ENCODE measurements around the gene ATP6V1A. TPM values are rescaled to one million over a fixed set of nuclear protein-coding genes. Genes with fewer than 3 reads are reported as not detected.
A peak's percentile ranks its signal among the peaks of the same experiment; 100 is the strongest.

ATP6V1A gene
- total and polyA plus RNA-seq, 2 of the 13 experiments (the other 11 are each of a cell fraction or from before 2014, with no cell fraction given), result 23.4 to 95.1 TPM

GRCh38 chr3:113745756-113746547 lies 883 bp upstream of the ATP6V1A start, which contains the start of gene NAA50 (continued):
- TF ChIP-seq ZNF326 (CRISPR knock-in tag; IDR thresholded peaks at IDR 0.05; ENCODE audit: borderline replicate concordance) (no peak), NCOA1 (CRISPR knock-in tag; IDR thresholded peaks at IDR 0.05) (no peak), NR2F6 (IDR thresholded peaks at IDR 0.05) (peak; percentile 55), NR2F6 (CRISPR knock-in tag; IDR thresholded peaks at IDR 0.05) (peak; percentile 81), RAD21 (CRISPR knock-in tag; IDR thresholded peaks at IDR 0.05) (peak; percentile 36; the same call in 1 of the 2 replicates), ZNF383 (CRISPR knock-in tag; IDR thresholded peaks at IDR 0.05; ENCODE audit: borderline replicate concordance) (no peak), ZSCAN5A (CRISPR knock-in tag; IDR thresholded peaks at IDR 0.05; ENCODE audit: borderline replicate concordance) (peak; percentile 56; the same call in 1 of the 2 replicates), ZNF646 (CRISPR knock-in tag; IDR thresholded peaks at IDR 0.05) (no peak), TOE1 (CRISPR knock-in tag; IDR thresholded peaks at IDR 0.05) (peak; percentile 56; the same call in 1 of the 2 replicates), TFE3 (CRISPR knock-in tag; IDR thresholded peaks at IDR 0.05) (no peak), MNT (IDR thresholded peaks at IDR 0.05) (0 out of 2 replicates have a peak, but pooled peaks have one; percentile 7), PHF20 (CRISPR knock-in tag; IDR thresholded peaks at IDR 0.05) (peak; percentile 43; the same call in 1 of the 2 replicates), RFX3 (CRISPR knock-in tag; IDR thresholded peaks at IDR 0.05) (no peak), FOXA3 (CRISPR knock-in tag; IDR thresholded peaks at IDR 0.05) (peak; percentile 19; the same call in 1 of the 2 replicates), SSRP1 (CRISPR knock-in tag; IDR thresholded peaks at IDR 0.05) (peak; percentile 92)
- TF ChIP-seq, protein P1, sequence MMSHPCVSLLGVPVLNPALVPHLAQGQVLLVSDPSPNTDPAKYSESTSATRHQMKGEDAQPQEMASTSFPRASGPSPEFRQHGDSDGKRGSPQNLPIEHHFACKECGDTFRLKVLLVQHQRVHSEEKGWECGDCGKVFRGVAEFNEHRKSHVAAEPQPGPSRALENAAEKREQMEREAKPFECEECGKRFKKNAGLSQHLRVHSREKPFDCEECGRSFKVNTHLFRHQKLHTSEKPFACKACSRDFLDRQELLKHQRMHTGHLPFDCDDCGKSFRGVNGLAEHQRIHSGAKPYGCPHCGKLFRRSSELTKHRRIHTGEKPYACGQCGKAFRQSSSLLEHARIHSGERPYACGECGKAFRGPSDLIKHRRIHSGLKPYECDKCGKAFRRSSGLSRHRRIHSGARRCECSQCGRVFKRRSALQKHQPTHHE (CRISPR knock-in tag; IDR thresholded peaks at IDR 0.05; ENCODE audit: borderline replicate concordance), result no peak
- TF ChIP-seq, protein P2, sequence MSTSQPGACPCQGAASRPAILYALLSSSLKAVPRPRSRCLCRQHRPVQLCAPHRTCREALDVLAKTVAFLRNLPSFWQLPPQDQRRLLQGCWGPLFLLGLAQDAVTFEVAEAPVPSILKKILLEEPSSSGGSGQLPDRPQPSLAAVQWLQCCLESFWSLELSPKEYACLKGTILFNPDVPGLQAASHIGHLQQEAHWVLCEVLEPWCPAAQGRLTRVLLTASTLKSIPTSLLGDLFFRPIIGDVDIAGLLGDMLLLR (CRISPR knock-in tag; IDR thresholded peaks at IDR 0.05), result peak; percentile 83
